H1 (cell line): ENCODE data around the gene ANO2. TPM values are rescaled to one million over a fixed set of nuclear protein-coding genes. Genes with fewer than 3 reads are reported as not detected.

Source experiments
- CTCF ChIA-PET: fragments of 300-600 bp; sonication (Branson Sonifier 250); formaldehyde crosslinking; loops from one replicate; lab custom pipeline; 2021; ENCODE audit not compliant: partially characterized antibody; lab: Charles Lee
- POLR2A ChIA-PET: fragments of 300-600 bp; sonication (Branson Sonifier 250); formaldehyde crosslinking; loops from one replicate; lab custom pipeline; 2021; ENCODE audit warnings: inconsistent platforms; ENCODE audit not compliant: partially characterized antibody; lab: Charles Lee
- DNase-seq, 2 experiments: peaks; one replicate each; pipeline versions ENCODE4 v3.0.0 to v3.0.0-alpha.2; 2010 to 2022; ENCODE audit warnings: low spot score in 2 of 2, low read depth in 1 of 2, mixed read lengths in 1 of 2
- FAIRE-seq: peaks from 2 replicates; lab custom pipeline; 2011; peaks lifted over from hg19 to GRCh38; lab: Jason Lieb, UNC
- H2AFZ ChIP-seq: 2 replicates; pipeline ENCODE4 v1.8.1; 2012; ENCODE audit warnings: low read length, inconsistent platforms
- H2AK5ac ChIP-seq: 2 replicates; pipeline ENCODE4 v1.6.1; 2013; ENCODE audit warnings: low read depth, low read length
- H2BK120ac ChIP-seq: replicated peaks from 2 replicates; pipeline ENCODE3; 2013; ENCODE audit warnings: low read depth, low read length, inconsistent platforms
- H2BK12ac ChIP-seq: 2 replicates; pipeline ENCODE4 v1.6.1; 2013; ENCODE audit warnings: low read depth, low read length
- H2BK15ac ChIP-seq: 2 replicates; pipeline ENCODE4 v1.6.1; 2013; ENCODE audit warnings: low read length
- H2BK20ac ChIP-seq: 2 replicates; pipeline ENCODE4 v1.6.1; 2013; ENCODE audit warnings: low read length
- H2BK5ac ChIP-seq: 2 replicates; pipeline ENCODE4 v1.6.1; 2013; ENCODE audit warnings: low read depth, low read length
- H3K14ac ChIP-seq: 2 replicates; pipeline ENCODE4 v1.6.1; 2013; ENCODE audit warnings: inconsistent platforms; ENCODE audit not compliant: insufficient read length
- H3K18ac ChIP-seq: 2 replicates; pipeline ENCODE4 v1.6.1; 2013; ENCODE audit warnings: low read length; ENCODE audit errors: extremely low read depth
- H3K23ac ChIP-seq: 2 replicates; pipeline ENCODE4 v1.6.1; 2013; ENCODE audit warnings: inconsistent platforms; ENCODE audit not compliant: insufficient read length
- H3K23me2 ChIP-seq: 2 replicates; pipeline ENCODE4 v1.6.1; 2013; ENCODE audit warnings: low read depth, low read length
- H3K27ac ChIP-seq: 2 replicates; pipeline ENCODE4 v1.6.1; 2011; ENCODE audit warnings: low read depth, low read length, inconsistent platforms
- H3K27me3 ChIP-seq, 4 experiments: replicated peaks in 1 of 4; 1 replicate in 1 of 4; 2 replicates in 3 of 4; pipeline versions ENCODE4 v1.6.1 to v1.8.1; 2011 to 2013; ENCODE audit warnings: low read length in 3 of 4, mild to moderate bottlenecking in 3 of 4, inconsistent platforms in 2 of 4, mixed read lengths in 2 of 4, moderate library complexity in 1 of 4; ENCODE audit not compliant: control insufficient read depth in 3 of 4, insufficient read depth in 3 of 4; ENCODE audit errors: extremely low read depth in 1 of 4
- H3K36me3 ChIP-seq, 4 experiments: 2 replicates each; pipeline versions ENCODE4 v1.6.1 to v1.8.1; 2011 to 2013; ENCODE audit warnings: mild to moderate bottlenecking in 4 of 4, low read length in 3 of 4, moderate library complexity in 2 of 4, control low read depth in 1 of 4, inconsistent platforms in 1 of 4; ENCODE audit not compliant: insufficient read depth in 4 of 4, control insufficient read depth in 2 of 4
- H3K4ac ChIP-seq: replicated peaks from 2 replicates; pipeline ENCODE3; 2013; ENCODE audit warnings: low read length, low read depth, mixed read lengths, inconsistent platforms; ENCODE audit not compliant: insufficient read length
- H3K4me1 ChIP-seq, 4 experiments: replicated peaks in 1 of 4; 1 replicate in 1 of 4; 2 replicates in 3 of 4; pipeline versions ENCODE4 v1.6.1 to v1.8.1; 2011 to 2013; ENCODE audit warnings: low read length in 3 of 4, inconsistent platforms in 2 of 4, mixed read lengths in 1 of 4; ENCODE audit not compliant: insufficient read depth in 4 of 4, control insufficient read depth in 3 of 4
- H3K4me2 ChIP-seq, 2 experiments: 2 replicates each; pipeline versions ENCODE4 v1.6.1 to v1.8.1; 2011 to 2013; ENCODE audit warnings: low read depth in 2 of 2, low read length in 2 of 2, control low read depth in 1 of 2, inconsistent platforms in 1 of 2, mild to moderate bottlenecking in 1 of 2; ENCODE audit not compliant: insufficient read depth in 1 of 2
- H3K4me3 ChIP-seq, 4 experiments: fragments of 200-600, 300-600 bp in 1 of 4; sonication (generic), shearing (Covaris generic), sonication (Bioruptor Twin) in 1 of 4; 2 replicates each; pipeline versions ENCODE4 v1.5.1 to v1.8.1; 2011 to 2016; ENCODE audit warnings: low read length in 4 of 4, low read depth in 3 of 4, control low read depth in 2 of 4, inconsistent platforms in 2 of 4, mild to moderate bottlenecking in 2 of 4, mixed read lengths in 1 of 4, moderate library complexity in 1 of 4; ENCODE audit not compliant: insufficient read depth in 2 of 4; ENCODE audit errors: extremely low read depth in 1 of 4
- H3K56ac ChIP-seq: replicated peaks from 2 replicates; pipeline ENCODE3; 2013; ENCODE audit warnings: low read depth, mild to moderate bottlenecking, mixed read lengths, low read length, inconsistent platforms; ENCODE audit not compliant: insufficient read length
- H3K79me1 ChIP-seq: 2 replicates; pipeline ENCODE4 v1.6.1; 2013; ENCODE audit warnings: low read depth, low read length, control low read depth
- H3K79me2 ChIP-seq, 2 experiments: 2 replicates each; pipeline versions ENCODE4 v1.6.1 to v1.8.1; 2012 to 2013; ENCODE audit warnings: low read length in 2 of 2, mild to moderate bottlenecking in 2 of 2, inconsistent platforms in 1 of 2; ENCODE audit not compliant: insufficient read depth in 2 of 2, control insufficient read depth in 1 of 2
- H3K9ac ChIP-seq, 4 experiments: replicated peaks in 1 of 4; 1 replicate in 1 of 4; 2 replicates in 3 of 4; pipeline versions ENCODE4 v1.6.1 to v1.8.1; 2011 to 2013; ENCODE audit warnings: low read depth in 3 of 4, low read length in 3 of 4, control low read depth in 2 of 4, mild to moderate bottlenecking in 2 of 4, moderate library complexity in 2 of 4, inconsistent platforms in 1 of 4; ENCODE audit errors: extremely low read depth in 1 of 4
- H3K9me3 ChIP-seq, 2 experiments: 2 replicates each; pipeline versions ENCODE4 v1.6.1 to v1.8.1; 2012 to 2013; ENCODE audit warnings: mild to moderate bottlenecking in 2 of 2, moderate library complexity in 2 of 2, control low read depth in 1 of 2, inconsistent platforms in 1 of 2, low read depth in 1 of 2, low read length in 1 of 2, mixed read lengths in 1 of 2; ENCODE audit not compliant: insufficient read depth in 2 of 2
- H4K20me1 ChIP-seq, 2 experiments: replicated peaks in 1 of 2; 2 replicates each; pipeline versions ENCODE3 to v1.8.1; 2011 to 2013; ENCODE audit warnings: inconsistent platforms in 2 of 2, low read length in 2 of 2, mild to moderate bottlenecking in 1 of 2; ENCODE audit not compliant: insufficient read depth in 2 of 2, control insufficient read depth in 1 of 2
- H4K5ac ChIP-seq: 2 replicates; pipeline ENCODE4 v1.6.1; 2013; ENCODE audit warnings: low read length, low read depth, mixed read lengths, inconsistent platforms; ENCODE audit not compliant: insufficient read length
- H4K8ac ChIP-seq: 2 replicates; pipeline ENCODE4 v1.8.0; 2013; ENCODE audit warnings: mild to moderate bottlenecking, moderate library complexity, low read length, inconsistent platforms; ENCODE audit not compliant: insufficient read depth; ENCODE audit errors: extremely low read depth
- H4K91ac ChIP-seq: replicated peaks from 2 replicates; pipeline ENCODE3; 2013; ENCODE audit warnings: low read length, mixed read lengths, inconsistent platforms; ENCODE audit not compliant: insufficient read length
- CHD2 ChIP-seq: IDR thresholded peaks from 2 replicates; pipeline ENCODE4 v1.6.1; 2012; ENCODE audit warnings: low read length, improper control_type of control experiment
- EZH2 ChIP-seq: fragments of 200-600 bp; sonication (generic); IDR thresholded peaks from 2 replicates; pipeline ENCODE4 v1.7.1; 2012; ENCODE audit warnings: low read depth, mild to moderate bottlenecking, moderate library complexity, low read length, inconsistent platforms; ENCODE audit not compliant: severe bottlenecking
- KDM4A ChIP-seq: IDR thresholded peaks from one replicate; pipeline ENCODE4 v1.7.1; 2012; ENCODE audit warnings: low read depth, mild to moderate bottlenecking, moderate library complexity, low read length, inconsistent platforms; ENCODE audit not compliant: severe bottlenecking
- NRF1 ChIP-seq: IDR thresholded peaks from 2 replicates; pipeline ENCODE4 v1.6.1; 2011; ENCODE audit warnings: mild to moderate bottlenecking, low read depth, low read length, improper control_type of control experiment
- PHF8 ChIP-seq: fragments of 200-600 bp; sonication (generic); conservative IDR thresholded peaks from 2 replicates; pipeline ENCODE4 v1.7.1; 2012; ENCODE audit warnings: low read depth, mild to moderate bottlenecking, inconsistent platforms, low read length, moderate library complexity
- SIN3A ChIP-seq, 2 experiments: IDR thresholded peaks in 1 of 2; conservative IDR thresholded peaks in 1 of 2; 2 replicates each; pipeline ENCODE4 v1.6.1; 2011 to 2012; ENCODE audit warnings: low read length in 2 of 2, improper control_type of control experiment in 1 of 2, low read depth in 1 of 2, mild to moderate bottlenecking in 1 of 2
- TAF1 ChIP-seq: IDR thresholded peaks from 2 replicates; pipeline ENCODE4 v1.6.1; 2011; ENCODE audit warnings: mild to moderate bottlenecking, low read depth, low read length
- TBP ChIP-seq: IDR thresholded peaks from 2 replicates; pipeline ENCODE4 v1.6.1; 2011; ENCODE audit warnings: low read depth, low read length, improper control_type of control experiment
- ZNF274 ChIP-seq: IDR thresholded peaks from 2 replicates; pipeline ENCODE4 v1.7.0; 2012; ENCODE audit warnings: low read length, borderline replicate concordance; ENCODE audit errors: extremely low read depth
- WGBS, 2 experiments: shearing (Covaris generic) in 1 of 2; methylation state at CpG; one replicate each; pipeline versions ENCODE4 v1.1.6 to v1.1.7; 2013 to 2015; ENCODE audit warnings: low lambda C conversion rate in 2 of 2, mixed read lengths in 2 of 2, inconsistent platforms in 1 of 2, low coverage in 1 of 2, missing lambda C conversion rate in 1 of 2; ENCODE audit not compliant: insufficient replicate concordance in 2 of 2, insufficient coverage in 1 of 2, insufficient read length in 1 of 2; ENCODE audit errors: extremely low coverage in 1 of 2, missing lambda C conversion rate in 1 of 2; 5-methylcytosine and 5-hydroxymethylcytosine counted together
- polyA plus RNA-seq, 7 experiments: library from polyadenylated mRNA; depleted of rRNA in 3 of 7; stranded (reverse) in 5 of 7; unstranded in 2 of 7; fragments of >200 nt in 5 of 7; fragments of 200-250 nt in 2 of 7; gene quantifications; 1 replicate in 5 of 7; 2 replicates in 1 of 7; 4 replicates in 1 of 7; pipeline versions ENCODE4 v1.2.1 to v1.2.3, GENCODE V29; 2011 to 2013; ENCODE audit warnings: missing spikeins in 2 of 7, mixed read lengths in 2 of 7
- total RNA-seq: library from RNA; stranded (reverse); fragmentation: NEBNext Ultra II Directional; extraction: Animal tissue kit (Norgen Biotek cat#: 25700); gene quantifications from 2 replicates; pipeline ENCODE4 v1.2.1, GENCODE V29; 2021
- TF ChIP-seq, protein P1 (sequence below): IDR thresholded peaks from 2 replicates; pipeline ENCODE4 v1.6.1; 2011; ENCODE audit warnings: low read length, improper control_type of control experiment

ANO2 gene
- total and polyA plus RNA-seq, 2 of the 8 experiments (the other 6 are each of a cell fraction or from before 2014, with no cell fraction given): 1.9 to 5.5 TPM

DNA sequence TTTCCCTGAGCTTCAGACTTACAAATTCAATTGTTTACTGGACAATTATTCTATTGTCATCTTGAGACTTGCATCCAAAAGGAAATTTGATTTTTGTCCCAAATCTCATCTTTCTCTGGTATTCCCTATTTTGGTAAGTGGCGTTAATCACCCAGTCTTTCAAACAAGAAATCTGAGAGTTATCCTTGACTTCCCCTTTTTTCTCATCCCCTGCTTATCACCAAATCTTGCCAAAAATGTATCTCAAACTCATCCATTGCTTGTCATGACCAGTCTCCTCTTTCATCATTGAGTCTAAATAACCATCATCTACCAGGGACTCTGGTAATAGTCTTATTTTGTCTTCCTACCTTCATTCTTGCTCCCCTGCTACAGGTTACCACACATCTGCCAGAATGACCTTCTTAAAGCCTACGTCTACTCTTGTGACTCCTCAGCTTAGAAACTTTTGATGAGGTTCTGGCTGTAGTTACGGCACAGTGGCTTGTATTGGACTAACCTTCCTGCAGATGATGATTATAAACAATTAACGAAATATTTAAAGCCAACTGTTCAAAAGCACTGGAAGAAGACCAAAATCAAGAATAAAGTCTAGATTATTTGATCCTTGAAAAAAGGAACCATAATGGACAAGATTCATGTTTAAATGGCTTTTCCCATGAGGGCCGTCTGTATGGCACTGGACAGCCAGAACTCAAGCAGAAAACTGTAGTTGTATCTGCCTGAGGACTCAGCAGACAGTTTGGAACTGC lies 9.0 kb upstream of the ANO2 start:
- Histone ChIP-seq H3K4me2 (no peak overlapping the region), H3K79me2 (no peaks in the 10 kb centered on the region), H3K23ac (no peak overlapping the region), H3K4me3 (no peak overlapping the region), H3K27ac (no peak overlapping the region), H4K8ac (no peak overlapping the region), H3K14ac (no peak overlapping the region), H3K18ac (no peak overlapping the region), H3K56ac (no peak overlapping the region), H4K91ac (no peak overlapping the region), H2BK20ac (no peak overlapping the region), H2AK5ac (no peak overlapping the region), H3K36me3 (no peaks in the 10 kb centered on the region), H3K4me1 (no peaks in the 10 kb centered on the region), H2BK12ac (no peak overlapping the region), H3K23me2 (no peaks in the 10 kb centered on the region), H2BK15ac (no peak overlapping the region), H3K9me3 (no peaks in the 10 kb centered on the region), H3K9ac (no peak overlapping the region), H3K27me3 (no peaks in the 10 kb centered on the region), H2BK5ac (no peak overlapping the region), H2AFZ (no peak overlapping the region), H3K79me1 (no peaks in the 10 kb centered on the region), H2BK120ac (no peak overlapping the region), H3K4ac (no peak overlapping the region), H4K5ac (no peak overlapping the region), H4K20me1 (no peaks in the 10 kb centered on the region)
- TF ChIP-seq CHD2 (no peak), EZH2 (no peak), TBP (no peak), ZNF274 (no peak), KDM4A (no peak), NRF1 (no peak), PHF8 (no peak), TAF1 (no peak), SIN3A (conservative IDR thresholded peaks at IDR 0.05 in 1 of 2, IDR thresholded peaks at IDR 0.05 in 1 of 2; ENCODE audit: low read depth in 1 of 2, low read length in 2 of 2) (no peak)
- TF ChIP-seq, protein P1, sequence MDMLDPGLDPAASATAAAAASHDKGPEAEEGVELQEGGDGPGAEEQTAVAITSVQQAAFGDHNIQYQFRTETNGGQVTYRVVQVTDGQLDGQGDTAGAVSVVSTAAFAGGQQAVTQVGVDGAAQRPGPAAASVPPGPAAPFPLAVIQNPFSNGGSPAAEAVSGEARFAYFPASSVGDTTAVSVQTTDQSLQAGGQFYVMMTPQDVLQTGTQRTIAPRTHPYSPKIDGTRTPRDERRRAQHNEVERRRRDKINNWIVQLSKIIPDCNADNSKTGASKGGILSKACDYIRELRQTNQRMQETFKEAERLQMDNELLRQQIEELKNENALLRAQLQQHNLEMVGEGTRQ: no peak
- DNase-seq (no peak), FAIRE-seq (no peak)
- ChIA-PET POLR2A (no interaction called here), CTCF (interaction anchor here (1.2 kb wide), 1 partner anchor 13 kb away, joined by 6 read pairs; no protein-coding TSS in a partner anchor)
- WGBS, 2 experiments: 78% methylated on average over 5 of the region's 5 CpGs; no CpG with 5 or more reads in 1 of the 2 experiments
